GM23338 (cell line): ENCODE measurements around the gene IL12RB1. TPM values are rescaled to one million over a fixed set of nuclear protein-coding genes. Genes with fewer than 3 reads are reported as not detected.

Experiments used
- ATAC-seq: fragments of 200-7000 bp; cut with Tn5 transposase; 3 replicates; pipeline ENCODE4 v1.9.1; 2020
- DNase-seq: peaks from one replicate; pipeline ENCODE4 v3.0.0-alpha.2; 2015; ENCODE audit warnings: low spot score
- H2AFZ ChIP-seq: fragments of 200-600 bp; sonication (generic); 2 replicates; pipeline ENCODE4 v1.8.0; 2016; ENCODE audit warnings: antibody characterized with exemption, mild to moderate bottlenecking, moderate library complexity
- H3F3A ChIP-seq: fragments of 200-600 bp; sonication (generic); replicated peaks from 2 replicates; pipeline ENCODE4 v1.8.0; 2017; ENCODE audit warnings: antibody characterized with exemption, mixed run types, low read depth
- H3K27ac ChIP-seq: fragments of 200-600 bp; sonication (generic); 2 replicates; pipeline ENCODE4 v1.6.1; 2016; ENCODE audit warnings: low read depth
- H3K27me3 ChIP-seq: fragments of 200-600 bp; sonication (generic); 2 replicates; pipeline ENCODE4 v1.8.0; 2016; ENCODE audit warnings: mild to moderate bottlenecking, mixed run types, moderate library complexity; ENCODE audit not compliant: insufficient read depth
- H3K36me3 ChIP-seq: fragments of 200-600 bp; sonication (generic); 2 replicates; pipeline ENCODE4 v1.8.0; 2016; ENCODE audit warnings: mild to moderate bottlenecking; ENCODE audit not compliant: insufficient read depth
- H3K4me1 ChIP-seq: fragments of 200-600 bp; sonication (generic); 2 replicates; pipeline ENCODE4 v1.8.0; 2016; ENCODE audit warnings: mild to moderate bottlenecking, moderate library complexity; ENCODE audit not compliant: insufficient read depth
- H3K4me2 ChIP-seq: fragments of 200-600 bp; sonication (generic); 2 replicates; pipeline ENCODE4 v1.7.1; 2017; ENCODE audit warnings: mixed run types
- H3K4me3 ChIP-seq: fragments of 200-600 bp; sonication (generic); 2 replicates; pipeline ENCODE4 v1.6.1; 2016; ENCODE audit warnings: mixed run types
- H3K79me2 ChIP-seq: fragments of 200-600 bp; sonication (generic); replicated peaks from 2 replicates; pipeline ENCODE4 v1.8.0; 2017; ENCODE audit warnings: mild to moderate bottlenecking; ENCODE audit not compliant: insufficient read depth
- H3K9me2 ChIP-seq: fragments of 200-600 bp; sonication (generic); 2 replicates; pipeline ENCODE4 v1.8.0; 2017; ENCODE audit not compliant: insufficient read depth
- H4K20me1 ChIP-seq: fragments of 200-600 bp; sonication (generic); replicated peaks from 2 replicates; pipeline ENCODE4 v1.8.0; 2017; ENCODE audit warnings: mild to moderate bottlenecking; ENCODE audit not compliant: insufficient read depth
- H3K27ac Mint-ChIP-seq: 2 replicates; pipeline ENCODE4 v1.8.0; 2020; ENCODE audit warnings: inconsistent platforms, mild to moderate bottlenecking, moderate library complexity, mixed read lengths
- H3K27me3 Mint-ChIP-seq: 3 replicates; pipeline ENCODE4 v1.8.0; 2022; ENCODE audit warnings: low read depth, mild to moderate bottlenecking, moderate library complexity, mixed read lengths, inconsistent platforms; ENCODE audit not compliant: insufficient read depth, poor library complexity
- H3K36me3 Mint-ChIP-seq: 3 replicates; pipeline ENCODE4 v1.8.0; 2021; ENCODE audit warnings: low read depth, mild to moderate bottlenecking, inconsistent platforms, moderate library complexity, mixed read lengths
- H3K4me1 Mint-ChIP-seq: 3 replicates; pipeline ENCODE4 v1.8.0; 2020; ENCODE audit warnings: mild to moderate bottlenecking, inconsistent platforms, mixed read lengths
- H3K4me3 Mint-ChIP-seq: 3 replicates; pipeline ENCODE4 v1.8.0; 2021; ENCODE audit warnings: moderate library complexity, mild to moderate bottlenecking, inconsistent platforms, mixed read lengths
- H3K9me3 Mint-ChIP-seq: 3 replicates; pipeline ENCODE4 v1.8.0; 2020; ENCODE audit warnings: moderate library complexity, mild to moderate bottlenecking, inconsistent platforms, mixed read lengths
- CREB1 ChIP-seq: fragments of 250-450 bp; sonication (Bioruptor Pico); IDR thresholded peaks from 2 replicates; pipeline ENCODE4 v1.5.0; 2020; ENCODE audit warnings: low read depth, mild to moderate bottlenecking, moderate library complexity
- EZH2 ChIP-seq: fragments of 200-600 bp; sonication (generic); IDR thresholded peaks from one replicate; pipeline ENCODE4 v1.8.0; 2017; ENCODE audit warnings: antibody characterized with exemption, mild to moderate bottlenecking, low read depth; ENCODE audit not compliant: unreplicated experiment
- EZH2phosphoT487 ChIP-seq: fragments of 200-600 bp; sonication (generic); IDR thresholded peaks from one replicate; pipeline ENCODE4 v1.8.1; 2018; ENCODE audit warnings: antibody characterized with exemption; ENCODE audit not compliant: unreplicated experiment
- JUNB ChIP-seq: IDR thresholded peaks from one replicate; pipeline ENCODE4 v1.6.1; 2016; ENCODE audit warnings: antibody characterized with exemption; ENCODE audit not compliant: unreplicated experiment
- NANOG ChIP-seq: IDR thresholded peaks from 2 replicates; pipeline ENCODE4 v1.6.1; 2016; ENCODE audit warnings: antibody characterized with exemption, borderline replicate concordance
- POLR2AphosphoS5 ChIP-seq: IDR thresholded peaks from 2 replicates; pipeline ENCODE4 v1.6.1; 2016; ENCODE audit warnings: antibody characterized with exemption, low read depth
- STAT1 ChIP-seq: IDR thresholded peaks from one replicate; pipeline ENCODE4 v1.6.1; 2016; ENCODE audit warnings: antibody characterized with exemption; ENCODE audit not compliant: unreplicated experiment
- ZNF114 ChIP-seq: fragments of 250-450 bp; sonication (Bioruptor Pico); IDR thresholded peaks from 2 replicates; pipeline ENCODE4 v1.5.0; 2020; ENCODE audit warnings: mild to moderate bottlenecking, moderate library complexity
- ZNF331 ChIP-seq: fragments of 250-450 bp; sonication (Bioruptor Pico); IDR thresholded peaks from 2 replicates; pipeline ENCODE4 v1.5.0; 2020; ENCODE audit warnings: low read depth, mild to moderate bottlenecking, moderate library complexity
- polyA plus RNA-seq: library from polyadenylated mRNA; unstranded; fragments of >200 nt; fragmentation: Nextera tagmentation; extraction: Ambion mirVana; gene quantifications from 2 replicates; pipeline ENCODE4 v1.2.1, GENCODE V29; 2016
- total RNA-seq: library from RNA; depleted of rRNA; stranded (reverse); fragments of >200 nt; shearing (Covaris generic); gene quantifications from 2 replicates; pipeline ENCODE4 v1.2.3, GENCODE V29; 2014
- TF ChIP-seq, protein P1 (sequence below): IDR thresholded peaks from one replicate; pipeline ENCODE4 v1.6.1; 2018; ENCODE audit warnings: antibody characterized with exemption; ENCODE audit not compliant: unreplicated experiment
- TF ChIP-seq, protein P2 (sequence below): IDR thresholded peaks from 2 replicates; pipeline ENCODE4 v1.6.1; 2016; ENCODE audit warnings: antibody characterized with exemption
- TF ChIP-seq, protein P3 (sequence below): fragments of 250-450 bp; sonication (Bioruptor Pico); IDR thresholded peaks from 2 replicates; pipeline ENCODE4 v1.5.0; 2020; ENCODE audit warnings: mild to moderate bottlenecking, moderate library complexity
- TF ChIP-seq, protein P4 (sequence below), 2 experiments: fragments of 200-600 bp in 1 of 2; sonication (generic) in 1 of 2; conservative IDR thresholded peaks; 2 replicates each; pipeline versions ENCODE4 v1.5.1 to v1.6.1; 2016 to 2017; ENCODE audit warnings: antibody characterized with exemption in 2 of 2, low read depth in 2 of 2, mild to moderate bottlenecking in 2 of 2, moderate library complexity in 1 of 2

Gene IL12RB1
- total and polyA plus RNA-seq, 2 experiments from 2014 or later = not detected

DNA sequence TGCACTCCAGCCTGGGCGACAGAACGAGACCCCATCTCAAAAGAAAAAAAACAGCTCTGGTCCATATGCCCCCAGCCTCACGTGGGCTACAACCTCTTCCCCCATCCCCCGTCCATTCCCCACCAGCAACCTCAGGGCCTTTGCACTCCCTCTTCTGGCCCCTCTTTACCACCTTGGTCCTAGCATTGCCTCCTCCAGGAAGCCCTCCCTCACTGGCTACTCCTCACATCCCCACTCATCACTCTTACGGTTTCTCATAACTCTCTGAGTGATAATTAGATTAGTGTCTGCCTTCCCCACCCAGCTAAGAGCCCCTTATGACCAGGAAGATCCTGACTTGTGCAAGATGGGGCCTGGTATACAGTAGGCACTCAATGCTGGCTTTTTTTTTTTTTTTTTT lies 30.8 kb downstream of the IL12RB1 start:
- Mint-ChIP-seq H3K4me3 (no peak overlapping the region), H3K4me1 (0 out of 3 replicates have a peak, but pooled peaks cover 2% of the 10 kb centered on the region), H3K36me3 (no peaks in the 10 kb centered on the region), H3K27me3 (peaks cover 18% of the 10 kb centered on the region), H3K9me3 (no peaks in the 10 kb centered on the region), H3K27ac (no peak overlapping the region)
- H3K27ac ChIP-seq = no peak overlapping the region
- H2AFZ ChIP-seq = no peak overlapping the region
- H3K79me2 ChIP-seq = no peaks in the 10 kb centered on the region
- no peaks in the 10 kb centered on the region for H3K27me3 ChIP-seq
- DNase-seq = no peak
- H3K36me3 ChIP-seq = no peaks in the 10 kb centered on the region
- no peaks in the 10 kb centered on the region for H4K20me1 ChIP-seq
- H3K9me2 ChIP-seq = no peaks in the 10 kb centered on the region
- H3F3A ChIP-seq = 0 out of 2 replicates have a peak, but pooled peaks cover 5% of the 10 kb centered on the region
- H3K4me3 ChIP-seq = no peak overlapping the region
- H3K4me2 ChIP-seq = no peak overlapping the region
- ATAC-seq = no peak
- no peaks in the 10 kb centered on the region for H3K4me1 ChIP-seq
- TF ChIP-seq, protein P1, sequence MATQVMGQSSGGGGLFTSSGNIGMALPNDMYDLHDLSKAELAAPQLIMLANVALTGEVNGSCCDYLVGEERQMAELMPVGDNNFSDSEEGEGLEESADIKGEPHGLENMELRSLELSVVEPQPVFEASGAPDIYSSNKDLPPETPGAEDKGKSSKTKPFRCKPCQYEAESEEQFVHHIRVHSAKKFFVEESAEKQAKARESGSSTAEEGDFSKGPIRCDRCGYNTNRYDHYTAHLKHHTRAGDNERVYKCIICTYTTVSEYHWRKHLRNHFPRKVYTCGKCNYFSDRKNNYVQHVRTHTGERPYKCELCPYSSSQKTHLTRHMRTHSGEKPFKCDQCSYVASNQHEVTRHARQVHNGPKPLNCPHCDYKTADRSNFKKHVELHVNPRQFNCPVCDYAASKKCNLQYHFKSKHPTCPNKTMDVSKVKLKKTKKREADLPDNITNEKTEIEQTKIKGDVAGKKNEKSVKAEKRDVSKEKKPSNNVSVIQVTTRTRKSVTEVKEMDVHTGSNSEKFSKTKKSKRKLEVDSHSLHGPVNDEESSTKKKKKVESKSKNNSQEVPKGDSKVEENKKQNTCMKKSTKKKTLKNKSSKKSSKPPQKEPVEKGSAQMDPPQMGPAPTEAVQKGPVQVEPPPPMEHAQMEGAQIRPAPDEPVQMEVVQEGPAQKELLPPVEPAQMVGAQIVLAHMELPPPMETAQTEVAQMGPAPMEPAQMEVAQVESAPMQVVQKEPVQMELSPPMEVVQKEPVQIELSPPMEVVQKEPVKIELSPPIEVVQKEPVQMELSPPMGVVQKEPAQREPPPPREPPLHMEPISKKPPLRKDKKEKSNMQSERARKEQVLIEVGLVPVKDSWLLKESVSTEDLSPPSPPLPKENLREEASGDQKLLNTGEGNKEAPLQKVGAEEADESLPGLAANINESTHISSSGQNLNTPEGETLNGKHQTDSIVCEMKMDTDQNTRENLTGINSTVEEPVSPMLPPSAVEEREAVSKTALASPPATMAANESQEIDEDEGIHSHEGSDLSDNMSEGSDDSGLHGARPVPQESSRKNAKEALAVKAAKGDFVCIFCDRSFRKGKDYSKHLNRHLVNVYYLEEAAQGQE = no peak
- no peak for TF ChIP-seq EZH2
- no peak for TF ChIP-seq ZNF114
- no peak for TF ChIP-seq EZH2phosphoT487
- TF ChIP-seq, protein P2, sequence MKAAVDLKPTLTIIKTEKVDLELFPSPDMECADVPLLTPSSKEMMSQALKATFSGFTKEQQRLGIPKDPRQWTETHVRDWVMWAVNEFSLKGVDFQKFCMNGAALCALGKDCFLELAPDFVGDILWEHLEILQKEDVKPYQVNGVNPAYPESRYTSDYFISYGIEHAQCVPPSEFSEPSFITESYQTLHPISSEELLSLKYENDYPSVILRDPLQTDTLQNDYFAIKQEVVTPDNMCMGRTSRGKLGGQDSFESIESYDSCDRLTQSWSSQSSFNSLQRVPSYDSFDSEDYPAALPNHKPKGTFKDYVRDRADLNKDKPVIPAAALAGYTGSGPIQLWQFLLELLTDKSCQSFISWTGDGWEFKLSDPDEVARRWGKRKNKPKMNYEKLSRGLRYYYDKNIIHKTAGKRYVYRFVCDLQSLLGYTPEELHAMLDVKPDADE = no peak
- TF ChIP-seq, protein P3, sequence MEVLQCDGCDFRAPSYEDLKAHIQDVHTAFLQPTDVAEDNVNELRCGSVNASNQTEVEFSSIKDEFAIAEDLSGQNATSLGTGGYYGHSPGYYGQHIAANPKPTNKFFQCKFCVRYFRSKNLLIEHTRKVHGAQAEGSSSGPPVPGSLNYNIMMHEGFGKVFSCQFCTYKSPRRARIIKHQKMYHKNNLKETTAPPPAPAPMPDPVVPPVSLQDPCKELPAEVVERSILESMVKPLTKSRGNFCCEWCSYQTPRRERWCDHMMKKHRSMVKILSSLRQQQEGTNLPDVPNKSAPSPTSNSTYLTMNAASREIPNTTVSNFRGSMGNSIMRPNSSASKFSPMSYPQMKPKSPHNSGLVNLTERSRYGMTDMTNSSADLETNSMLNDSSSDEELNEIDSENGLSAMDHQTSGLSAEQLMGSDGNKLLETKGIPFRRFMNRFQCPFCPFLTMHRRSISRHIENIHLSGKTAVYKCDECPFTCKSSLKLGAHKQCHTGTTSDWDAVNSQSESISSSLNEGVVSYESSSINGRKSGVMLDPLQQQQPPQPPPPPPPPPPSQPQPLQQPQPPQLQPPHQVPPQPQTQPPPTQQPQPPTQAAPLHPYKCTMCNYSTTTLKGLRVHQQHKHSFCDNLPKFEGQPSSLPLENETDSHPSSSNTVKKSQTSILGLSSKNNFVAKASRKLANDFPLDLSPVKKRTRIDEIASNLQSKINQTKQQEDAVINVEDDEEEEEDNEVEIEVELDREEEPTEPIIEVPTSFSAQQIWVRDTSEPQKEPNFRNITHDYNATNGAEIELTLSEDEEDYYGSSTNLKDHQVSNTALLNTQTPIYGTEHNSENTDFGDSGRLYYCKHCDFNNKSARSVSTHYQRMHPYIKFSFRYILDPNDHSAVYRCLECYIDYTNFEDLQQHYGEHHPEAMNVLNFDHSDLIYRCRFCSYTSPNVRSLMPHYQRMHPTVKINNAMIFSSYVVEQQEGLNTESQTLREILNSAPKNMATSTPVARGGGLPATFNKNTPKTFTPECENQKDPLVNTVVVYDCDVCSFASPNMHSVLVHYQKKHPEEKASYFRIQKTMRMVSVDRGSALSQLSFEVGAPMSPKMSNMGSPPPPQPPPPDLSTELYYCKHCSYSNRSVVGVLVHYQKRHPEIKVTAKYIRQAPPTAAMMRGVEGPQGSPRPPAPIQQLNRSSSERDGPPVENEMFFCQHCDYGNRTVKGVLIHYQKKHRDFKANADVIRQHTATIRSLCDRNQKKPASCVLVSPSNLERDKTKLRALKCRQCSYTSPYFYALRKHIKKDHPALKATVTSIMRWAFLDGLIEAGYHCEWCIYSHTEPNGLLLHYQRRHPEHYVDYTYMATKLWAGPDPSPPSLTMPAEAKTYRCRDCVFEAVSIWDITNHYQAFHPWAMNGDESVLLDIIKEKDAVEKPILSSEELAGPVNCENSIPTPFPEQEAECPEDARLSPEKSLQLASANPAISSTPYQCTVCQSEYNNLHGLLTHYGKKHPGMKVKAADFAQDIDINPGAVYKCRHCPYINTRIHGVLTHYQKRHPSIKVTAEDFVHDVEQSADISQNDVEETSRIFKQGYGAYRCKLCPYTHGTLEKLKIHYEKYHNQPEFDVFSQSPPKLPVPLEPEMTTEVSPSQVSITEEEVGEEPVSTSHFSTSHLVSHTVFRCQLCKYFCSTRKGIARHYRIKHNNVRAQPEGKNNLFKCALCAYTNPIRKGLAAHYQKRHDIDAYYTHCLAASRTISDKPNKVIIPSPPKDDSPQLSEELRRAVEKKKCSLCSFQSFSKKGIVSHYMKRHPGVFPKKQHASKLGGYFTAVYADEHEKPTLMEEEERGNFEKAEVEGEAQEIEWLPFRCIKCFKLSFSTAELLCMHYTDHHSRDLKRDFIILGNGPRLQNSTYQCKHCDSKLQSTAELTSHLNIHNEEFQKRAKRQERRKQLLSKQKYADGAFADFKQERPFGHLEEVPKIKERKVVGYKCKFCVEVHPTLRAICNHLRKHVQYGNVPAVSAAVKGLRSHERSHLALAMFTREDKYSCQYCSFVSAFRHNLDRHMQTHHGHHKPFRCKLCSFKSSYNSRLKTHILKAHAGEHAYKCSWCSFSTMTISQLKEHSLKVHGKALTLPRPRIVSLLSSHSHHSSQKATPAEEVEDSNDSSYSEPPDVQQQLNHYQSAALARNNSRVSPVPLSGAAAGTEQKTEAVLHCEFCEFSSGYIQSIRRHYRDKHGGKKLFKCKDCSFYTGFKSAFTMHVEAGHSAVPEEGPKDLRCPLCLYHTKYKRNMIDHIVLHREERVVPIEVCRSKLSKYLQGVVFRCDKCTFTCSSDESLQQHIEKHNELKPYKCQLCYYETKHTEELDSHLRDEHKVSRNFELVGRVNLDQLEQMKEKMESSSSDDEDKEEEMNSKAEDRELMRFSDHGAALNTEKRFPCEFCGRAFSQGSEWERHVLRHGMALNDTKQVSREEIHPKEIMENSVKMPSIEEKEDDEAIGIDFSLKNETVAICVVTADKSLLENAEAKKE (CRISPR knock-in tag) = no peak
- no peak for TF ChIP-seq STAT1
- TF ChIP-seq JUNB = no peak
- TF ChIP-seq CREB1 = no peak
- TF ChIP-seq, protein P4, sequence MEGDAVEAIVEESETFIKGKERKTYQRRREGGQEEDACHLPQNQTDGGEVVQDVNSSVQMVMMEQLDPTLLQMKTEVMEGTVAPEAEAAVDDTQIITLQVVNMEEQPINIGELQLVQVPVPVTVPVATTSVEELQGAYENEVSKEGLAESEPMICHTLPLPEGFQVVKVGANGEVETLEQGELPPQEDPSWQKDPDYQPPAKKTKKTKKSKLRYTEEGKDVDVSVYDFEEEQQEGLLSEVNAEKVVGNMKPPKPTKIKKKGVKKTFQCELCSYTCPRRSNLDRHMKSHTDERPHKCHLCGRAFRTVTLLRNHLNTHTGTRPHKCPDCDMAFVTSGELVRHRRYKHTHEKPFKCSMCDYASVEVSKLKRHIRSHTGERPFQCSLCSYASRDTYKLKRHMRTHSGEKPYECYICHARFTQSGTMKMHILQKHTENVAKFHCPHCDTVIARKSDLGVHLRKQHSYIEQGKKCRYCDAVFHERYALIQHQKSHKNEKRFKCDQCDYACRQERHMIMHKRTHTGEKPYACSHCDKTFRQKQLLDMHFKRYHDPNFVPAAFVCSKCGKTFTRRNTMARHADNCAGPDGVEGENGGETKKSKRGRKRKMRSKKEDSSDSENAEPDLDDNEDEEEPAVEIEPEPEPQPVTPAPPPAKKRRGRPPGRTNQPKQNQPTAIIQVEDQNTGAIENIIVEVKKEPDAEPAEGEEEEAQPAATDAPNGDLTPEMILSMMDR (conservative IDR thresholded peaks at IDR 0.05; ENCODE audit: low read depth in 2 of 2) = no peak
- TF ChIP-seq POLR2AphosphoS5 = no peak
- no peak for TF ChIP-seq ZNF331 (CRISPR knock-in tag)
- no peak for TF ChIP-seq NANOG
